Activated effector memory CD4-positive, alpha-beta T cell treated with Interleukin-2 at 50 U/mL for 16 hours (primary cell): ENCODE results near the gene TNS3.

Experiments
- DNase-seq: peaks from one replicate; pipeline ENCODE4 v3.0.0-alpha.2; 2020

TNS3 gene

DNA sequence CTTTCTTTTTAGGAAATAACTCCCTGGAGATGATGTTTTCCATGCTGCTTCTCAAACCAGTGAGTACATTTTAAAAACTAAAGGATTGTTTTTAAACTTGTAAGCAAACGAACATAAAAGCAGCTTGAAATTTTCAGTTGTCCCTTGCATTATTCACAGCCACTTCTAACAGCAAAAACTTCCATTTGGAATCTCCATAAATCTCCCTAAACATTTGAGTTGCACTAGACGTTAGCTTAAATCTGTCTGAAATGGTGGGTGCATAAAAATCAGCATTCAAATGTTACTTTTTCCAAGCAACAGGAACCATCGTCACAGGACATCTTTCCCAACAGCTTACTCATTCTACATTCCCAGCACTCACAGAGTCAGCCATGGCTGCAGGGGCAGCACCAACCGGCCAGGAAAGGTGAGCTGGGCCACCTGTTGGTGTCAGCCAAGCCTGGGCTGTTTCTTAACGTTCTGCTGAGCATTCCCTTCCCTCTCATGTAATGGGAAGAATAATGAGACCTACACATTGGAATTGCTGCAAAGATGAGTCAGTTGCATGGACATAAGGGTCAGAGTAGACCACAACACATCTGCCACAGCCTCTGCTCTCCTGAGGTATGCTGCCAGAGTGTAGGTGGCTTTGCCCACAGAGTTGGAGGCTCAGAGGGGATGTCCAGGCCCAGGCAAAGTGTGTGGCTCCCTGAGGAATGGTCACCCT is 163.2 kb downstream of the TNS3 start:
- no peak for DNase-seq

DNA sequence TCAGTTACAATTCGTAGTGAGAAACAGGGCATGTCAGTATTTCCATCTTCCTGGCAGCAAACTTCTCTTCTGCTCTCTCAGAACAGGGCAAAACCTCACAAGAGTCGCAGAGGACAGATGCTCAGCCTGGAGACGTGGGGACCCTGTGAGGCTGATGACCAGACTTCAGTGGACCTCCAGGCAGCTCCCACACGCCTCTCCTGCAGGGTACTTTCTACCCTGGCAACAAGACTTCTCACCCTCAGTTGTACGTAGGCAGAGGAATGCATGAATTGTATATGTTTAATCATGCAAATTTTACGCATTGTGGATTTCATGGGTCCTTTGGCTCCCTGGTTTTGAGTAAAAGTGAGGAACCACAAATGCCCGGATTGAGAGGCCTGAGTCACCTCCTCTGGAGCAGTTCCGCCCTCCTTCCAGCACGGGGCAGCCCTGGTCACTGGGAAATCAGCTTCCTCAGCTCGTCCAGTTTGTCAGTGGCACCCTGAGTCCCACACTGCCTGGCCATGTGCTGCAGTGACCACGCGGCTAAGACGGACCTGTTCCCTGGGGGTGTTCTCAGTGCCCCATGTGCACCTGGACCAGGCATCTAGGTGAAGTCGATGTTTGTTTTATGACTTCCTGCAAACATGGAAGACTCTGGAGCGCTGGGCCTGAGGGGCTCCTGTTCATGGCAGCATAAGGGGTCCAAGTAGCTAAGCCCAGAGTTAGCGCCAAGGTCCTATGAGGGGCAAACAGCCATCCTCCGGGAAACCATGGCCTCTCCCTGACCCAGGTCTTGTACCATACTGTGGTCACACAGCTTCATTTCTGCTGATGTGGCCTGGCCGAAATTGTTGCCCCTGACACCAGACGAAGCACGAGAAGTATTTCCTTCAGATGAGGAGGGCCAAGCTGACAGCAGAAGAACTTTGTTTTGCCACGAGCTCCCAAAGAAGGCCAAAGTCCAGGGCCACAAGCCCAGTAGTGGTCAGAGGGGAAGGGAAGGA is 165.1 kb downstream of the TNS3 start:
- DNase-seq = no peak

DNA sequence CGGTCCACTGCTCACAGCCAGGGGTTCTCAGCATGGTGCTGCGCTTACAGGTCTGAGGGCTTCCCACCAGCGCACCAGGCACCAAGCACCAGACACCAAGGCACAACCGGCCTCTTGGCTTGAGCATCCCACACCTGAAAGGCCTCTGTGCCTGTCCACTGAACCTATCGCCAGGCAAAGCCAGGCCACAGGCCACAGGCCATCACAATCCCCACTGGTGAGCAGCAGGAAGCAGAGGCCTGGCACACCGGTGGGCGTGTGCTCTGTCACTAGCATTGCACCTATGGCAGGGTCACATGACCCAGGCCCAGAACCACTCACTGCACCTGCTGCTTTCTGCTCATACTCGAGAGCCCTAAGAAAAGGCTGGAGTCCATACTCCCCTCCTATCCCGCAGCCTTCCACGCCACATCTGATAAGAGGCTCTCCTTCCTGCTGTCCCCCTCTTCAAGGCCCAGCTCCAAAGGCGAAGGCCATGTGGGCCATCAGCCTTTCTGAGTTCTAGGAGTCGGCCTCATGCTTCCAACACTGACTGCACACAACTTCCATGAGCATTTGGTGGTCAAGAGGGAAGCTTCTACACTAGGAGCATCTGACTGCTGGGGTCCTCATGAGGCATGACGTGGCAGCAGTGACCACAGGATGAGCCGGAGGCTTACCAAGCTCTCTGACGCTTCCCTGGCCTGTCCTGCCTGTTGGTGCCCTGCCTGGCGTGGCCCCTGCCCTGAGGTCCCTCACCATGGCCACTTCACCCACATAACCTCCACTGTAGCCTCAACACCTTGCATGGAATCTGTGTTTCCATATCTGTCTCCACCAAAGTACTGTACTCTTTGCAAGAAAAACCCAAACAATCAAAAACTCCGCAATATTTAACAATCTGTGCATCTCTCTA is 166.3 kb downstream of the TNS3 start:
- DNase-seq = no peak

DNA sequence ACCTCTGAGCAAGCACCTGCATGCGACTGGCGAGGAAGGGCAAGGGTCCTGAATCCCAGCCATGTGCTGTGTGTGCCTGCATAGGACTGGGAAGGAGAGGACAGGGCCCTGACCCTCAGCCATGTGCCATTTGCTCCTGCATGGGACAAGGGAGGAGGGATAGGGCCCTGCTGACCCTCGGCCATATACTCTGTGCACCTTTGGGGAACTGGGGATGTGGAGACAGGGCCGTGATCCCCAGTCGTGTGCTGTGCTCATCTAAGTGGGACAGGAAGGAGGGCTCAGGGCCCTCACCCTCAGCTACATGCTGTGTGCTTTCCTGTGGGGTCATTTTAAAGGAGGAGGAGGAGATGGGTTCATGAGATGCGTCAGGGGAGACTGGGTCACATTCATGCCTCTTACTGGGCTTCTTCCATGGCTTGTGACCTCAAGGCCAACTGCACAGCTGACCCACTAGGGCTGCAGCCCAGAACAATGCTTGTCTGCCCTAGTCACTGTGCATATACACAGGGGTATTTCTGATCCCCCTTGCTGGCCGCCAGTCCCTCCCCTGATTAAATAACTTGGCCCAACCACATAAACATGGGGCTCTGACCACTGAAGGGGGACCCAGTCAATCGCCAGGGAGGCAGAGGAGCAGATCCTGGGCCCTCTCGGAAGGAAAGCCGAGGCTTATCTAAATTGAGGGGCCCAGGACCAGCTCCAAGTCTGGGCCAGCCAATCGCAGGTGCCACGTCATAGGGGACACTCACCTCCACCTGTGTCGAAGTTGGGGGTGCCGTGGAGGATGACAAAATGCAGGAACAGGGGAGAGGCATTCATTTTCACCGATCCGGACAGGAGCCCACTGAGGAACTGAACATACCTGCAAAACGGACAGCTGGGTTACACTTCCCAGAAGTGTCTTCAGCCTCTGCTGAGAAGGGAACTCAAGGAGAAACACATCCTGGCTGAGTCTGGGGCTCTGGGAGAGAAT is 167.3 kb downstream of the TNS3 start:
- DNase-seq = no peak

DNA sequence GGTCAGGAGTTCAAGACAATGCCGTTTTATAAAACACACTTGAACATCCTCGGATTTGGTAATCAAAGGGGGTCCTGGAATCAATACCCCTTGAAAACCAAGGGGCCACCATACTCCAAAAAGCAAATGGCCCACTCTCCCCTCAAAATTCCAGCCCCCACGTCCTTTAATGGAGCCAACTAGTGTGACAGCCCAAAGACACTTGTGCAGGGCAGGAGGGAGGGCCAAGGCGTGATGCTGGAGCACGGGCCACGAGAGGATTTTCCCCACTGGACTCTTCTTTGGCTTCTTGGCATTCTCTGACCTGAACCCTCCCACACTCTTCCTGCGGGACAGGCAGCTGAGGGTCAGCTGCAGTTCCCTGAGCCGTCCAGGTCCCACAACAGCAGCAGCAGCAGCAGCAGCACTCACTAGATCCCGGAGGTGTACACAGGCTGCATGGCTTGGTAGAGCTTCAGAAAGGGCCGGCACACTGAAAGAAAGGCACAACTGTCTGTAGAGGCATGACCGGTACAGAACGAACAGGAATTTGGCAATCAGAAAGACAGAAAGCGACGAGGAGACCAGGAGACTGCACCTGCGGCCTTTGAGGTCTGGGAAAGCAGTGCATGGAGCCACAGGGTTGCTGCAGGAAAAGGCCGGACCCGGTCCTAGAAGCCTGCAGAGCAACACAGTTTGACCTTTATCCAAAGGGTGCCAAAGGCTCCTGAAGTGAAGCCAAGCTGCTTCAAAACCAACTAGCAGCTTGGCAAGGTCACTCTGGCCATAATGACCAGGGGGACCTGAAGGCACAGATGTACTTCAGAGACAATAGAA is 168.2 kb downstream of the TNS3 start:
- DNase-seq = no peak

DNA sequence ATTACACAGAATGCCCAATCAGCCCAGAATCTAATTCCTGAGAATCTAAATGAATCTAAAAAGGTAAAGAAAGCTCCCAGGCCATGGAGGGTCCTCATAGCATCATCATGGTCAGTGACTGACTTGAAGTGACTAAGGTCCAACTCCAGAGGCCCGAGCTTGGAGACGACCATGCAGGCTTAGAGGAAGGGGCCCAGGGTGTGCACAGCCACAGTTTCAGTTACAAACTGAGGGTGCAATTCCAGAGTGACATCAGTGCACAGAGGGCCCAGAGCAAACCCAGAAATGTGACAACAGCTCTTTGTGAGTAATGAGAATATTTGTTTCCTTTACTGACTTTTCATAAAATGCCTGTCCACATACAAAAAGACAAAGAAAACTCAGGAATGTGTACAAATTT is 170.0 kb downstream of the TNS3 start:
- no peak for DNase-seq

DNA sequence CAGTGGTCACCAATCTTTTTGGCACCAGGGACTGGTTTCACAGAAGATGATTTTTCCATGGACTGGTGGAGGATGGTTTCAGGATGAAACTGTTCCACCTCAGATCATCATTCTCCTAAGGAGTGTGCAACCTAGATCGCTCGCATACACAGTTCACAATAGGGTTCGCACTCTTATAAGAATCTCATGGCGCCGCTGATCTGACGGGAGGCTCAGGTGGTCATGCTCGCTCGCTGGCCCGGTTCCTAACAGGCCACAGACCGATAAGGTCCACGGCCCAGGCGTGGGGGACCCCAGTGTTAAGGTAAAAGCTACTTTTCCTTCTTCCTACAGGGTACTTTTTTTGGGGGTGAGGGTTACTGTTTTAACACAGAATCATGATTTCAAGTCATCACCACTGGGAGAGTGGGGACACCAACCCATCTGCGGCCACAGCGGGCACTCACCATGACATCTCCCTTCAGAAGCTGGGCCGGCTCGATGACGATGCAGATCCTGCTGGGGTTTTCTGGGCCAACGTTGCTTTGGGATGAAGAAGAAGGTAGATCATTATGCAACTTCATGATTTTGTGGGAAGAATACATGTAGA is 170.5 kb downstream of the TNS3 start:
- DNase-seq = no peak

DNA sequence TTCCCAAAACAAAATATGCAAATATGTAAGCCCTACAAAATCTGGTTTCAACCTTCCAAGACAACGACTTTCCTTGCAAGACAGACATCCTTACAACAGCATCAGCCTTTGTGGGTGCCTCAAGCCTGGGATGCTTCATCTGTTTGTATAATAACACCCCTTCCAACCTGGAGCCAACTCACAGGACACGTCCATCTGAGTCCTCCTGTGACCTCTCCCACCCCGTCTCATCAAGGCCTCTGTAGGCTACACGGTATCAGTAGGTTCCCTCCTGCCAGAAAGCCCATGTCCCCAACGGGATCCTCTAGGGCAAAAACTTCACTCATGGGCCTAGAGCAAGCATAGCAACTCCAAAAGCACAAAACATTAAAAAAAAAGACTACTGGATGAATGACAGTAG is 173.2 kb downstream of the TNS3 start:
- DNase-seq = no peak

DNA sequence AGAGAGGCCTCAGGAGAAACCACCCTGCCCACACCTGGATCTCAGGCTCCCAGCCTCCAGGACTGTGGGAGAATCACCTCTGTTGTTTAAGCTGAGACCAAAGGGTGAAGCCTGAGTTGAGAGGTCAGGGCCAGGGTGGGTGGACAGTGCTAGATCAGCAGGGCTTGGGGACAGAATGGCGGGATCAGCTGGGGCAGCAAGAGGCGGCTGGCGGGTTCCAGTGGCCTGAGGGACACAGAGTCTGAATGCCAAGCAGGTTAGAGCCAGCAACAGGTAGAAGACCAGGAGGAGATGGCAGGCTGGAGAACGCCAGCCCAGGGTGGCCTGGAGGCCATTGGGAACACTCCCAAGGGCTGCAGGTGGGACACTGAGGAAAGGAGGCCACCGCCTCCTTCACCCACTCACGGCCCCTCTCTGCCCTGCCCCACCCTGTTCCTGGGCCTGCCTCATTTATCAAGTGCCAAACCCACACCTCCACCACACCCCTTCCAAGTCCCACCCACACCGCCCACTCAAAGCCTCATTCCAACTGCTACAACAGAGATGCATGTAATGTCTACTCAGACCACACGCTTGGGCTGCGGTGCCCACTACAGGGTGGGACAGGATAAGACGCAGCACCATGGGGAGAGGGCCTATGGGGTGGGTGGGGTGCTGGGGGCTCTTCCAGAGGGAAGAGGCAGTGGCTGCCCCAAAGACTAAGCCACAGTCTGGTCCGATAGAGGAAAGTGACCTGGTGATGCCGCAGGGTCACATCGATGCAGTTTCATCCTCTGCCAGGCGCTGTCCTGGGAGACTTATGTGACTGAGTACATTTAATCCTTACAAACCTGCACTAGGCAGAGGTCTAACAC is 173.9 kb downstream of the TNS3 start:
- no peak for DNase-seq

DNA sequence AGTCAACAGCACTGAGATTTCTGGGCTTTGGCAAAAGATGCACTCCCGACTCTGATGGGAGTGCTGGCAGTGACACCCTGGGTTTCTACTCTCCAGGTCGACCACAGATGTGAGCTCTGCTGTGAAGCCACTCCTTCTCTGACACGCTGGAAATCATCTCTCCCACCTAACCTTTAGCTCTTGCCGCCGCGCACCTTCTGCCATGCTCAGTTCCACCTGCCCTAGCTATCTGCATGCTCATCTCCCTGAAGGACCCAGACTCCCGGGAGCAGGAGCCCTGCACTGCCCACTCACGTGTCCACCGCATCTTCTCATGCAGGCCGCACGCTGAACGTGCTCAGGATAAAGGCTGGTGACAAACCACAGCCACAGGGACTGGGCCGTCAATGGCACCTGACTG is 174.8 kb downstream of the TNS3 start:
- DNase-seq = no peak

DNA sequence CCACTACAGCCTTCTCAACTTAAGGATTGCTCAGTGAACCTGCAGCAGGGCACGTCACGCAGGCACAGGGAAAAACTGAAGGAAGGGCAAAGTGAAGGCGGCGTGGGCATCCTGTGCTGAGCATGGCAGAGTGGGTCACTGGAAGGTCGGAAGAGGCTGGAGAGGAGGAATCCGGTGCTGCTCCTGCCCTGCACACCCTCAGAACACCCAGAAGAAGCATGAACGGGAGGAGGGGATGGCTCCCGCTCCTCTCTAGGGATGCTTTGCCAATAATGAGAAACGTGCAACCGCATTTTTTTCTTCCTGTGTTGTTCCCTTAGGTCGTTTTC is 175.1 kb downstream of the TNS3 start:
- no peak for DNase-seq

DNA sequence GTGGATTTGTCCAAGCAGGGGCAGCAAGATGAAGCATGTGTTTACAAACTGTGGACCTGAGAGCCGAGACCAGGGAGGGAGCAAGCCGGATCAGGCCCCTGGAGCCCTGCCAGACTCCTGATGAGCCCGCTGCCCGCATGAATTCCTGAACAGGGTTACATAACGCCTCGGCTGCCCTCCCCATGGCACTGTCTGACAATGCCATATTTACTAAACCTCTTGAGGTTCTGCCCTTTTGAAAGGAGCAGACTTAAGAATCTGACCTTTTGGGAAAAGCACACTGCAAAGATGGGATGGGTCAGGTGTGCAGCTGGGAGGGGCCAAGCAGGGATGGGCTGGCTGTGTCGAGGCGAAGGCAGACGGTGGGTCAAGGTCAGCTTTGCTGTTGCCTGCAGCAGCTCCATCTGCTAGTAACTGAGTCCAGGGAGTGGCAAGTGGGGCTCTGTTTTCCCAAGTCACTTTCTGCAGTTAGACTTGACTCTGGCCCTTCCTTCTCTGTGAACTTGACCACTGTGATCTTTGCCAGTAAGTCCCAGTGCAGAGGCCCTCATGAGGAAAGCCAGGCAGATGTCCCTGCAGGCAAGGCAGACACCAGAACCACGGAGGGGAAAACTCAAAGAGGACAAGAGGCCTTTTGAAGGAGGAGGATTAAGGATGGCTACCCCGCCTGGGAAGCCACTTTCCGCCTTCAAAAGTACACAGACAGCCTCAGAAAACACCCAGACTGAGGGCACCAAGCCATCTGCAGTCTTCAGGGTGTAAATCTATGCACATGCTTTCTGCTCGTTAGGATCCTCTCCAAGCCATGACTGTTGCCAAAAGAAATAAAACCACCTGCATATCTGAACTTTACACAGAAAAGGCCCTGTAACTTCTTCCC is 175.8 kb downstream of the TNS3 start:
- no peak for DNase-seq

DNA sequence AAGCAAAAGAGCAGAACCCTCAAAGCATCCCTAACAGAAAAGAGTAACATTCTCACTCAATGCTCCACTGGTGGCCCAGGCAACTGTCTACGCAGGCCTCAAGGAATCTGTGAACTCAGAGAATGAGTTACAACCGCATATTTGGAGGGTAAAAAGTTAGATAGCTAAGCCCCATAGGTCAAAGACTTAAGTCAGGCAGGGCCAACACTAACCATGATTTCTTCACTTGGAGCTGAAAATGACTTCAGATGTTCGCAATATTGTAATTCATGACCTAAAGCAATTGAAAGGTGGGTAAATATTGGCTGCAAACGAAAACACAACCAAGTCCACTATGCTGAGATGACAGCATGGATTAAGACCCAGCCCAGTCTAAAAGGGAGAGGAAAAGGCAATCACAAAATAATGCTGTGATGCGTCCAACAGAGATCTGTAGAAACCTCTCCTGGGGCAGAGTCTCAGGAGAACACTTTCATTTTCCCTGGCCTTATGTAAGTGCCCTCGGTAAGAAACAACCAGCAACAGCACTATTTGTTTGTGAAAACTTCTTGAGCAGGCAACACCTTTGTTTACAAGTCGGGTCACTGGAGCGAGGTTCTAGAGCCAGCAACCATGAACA is 176.5 kb downstream of the TNS3 start:
- DNase-seq = no peak

DNA sequence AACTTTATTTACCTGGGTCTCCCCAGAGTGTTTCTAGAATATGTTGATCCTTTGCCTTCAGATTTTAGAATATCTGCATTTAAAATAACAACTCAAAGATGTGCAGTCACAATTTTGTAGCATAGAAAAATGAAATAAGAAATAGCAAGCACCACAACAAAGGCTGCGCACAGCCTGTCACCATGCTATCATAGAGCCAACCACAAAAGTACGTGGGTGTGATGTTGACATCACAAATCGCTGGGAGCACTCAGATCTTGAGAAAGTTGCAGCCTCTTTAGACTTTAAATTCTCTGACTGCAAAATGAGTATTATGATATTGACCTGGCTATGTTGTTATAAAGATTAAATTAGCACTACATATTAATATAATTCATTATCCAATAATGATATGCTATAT is 177.9 kb downstream of the TNS3 start:
- no peak for DNase-seq

DNA sequence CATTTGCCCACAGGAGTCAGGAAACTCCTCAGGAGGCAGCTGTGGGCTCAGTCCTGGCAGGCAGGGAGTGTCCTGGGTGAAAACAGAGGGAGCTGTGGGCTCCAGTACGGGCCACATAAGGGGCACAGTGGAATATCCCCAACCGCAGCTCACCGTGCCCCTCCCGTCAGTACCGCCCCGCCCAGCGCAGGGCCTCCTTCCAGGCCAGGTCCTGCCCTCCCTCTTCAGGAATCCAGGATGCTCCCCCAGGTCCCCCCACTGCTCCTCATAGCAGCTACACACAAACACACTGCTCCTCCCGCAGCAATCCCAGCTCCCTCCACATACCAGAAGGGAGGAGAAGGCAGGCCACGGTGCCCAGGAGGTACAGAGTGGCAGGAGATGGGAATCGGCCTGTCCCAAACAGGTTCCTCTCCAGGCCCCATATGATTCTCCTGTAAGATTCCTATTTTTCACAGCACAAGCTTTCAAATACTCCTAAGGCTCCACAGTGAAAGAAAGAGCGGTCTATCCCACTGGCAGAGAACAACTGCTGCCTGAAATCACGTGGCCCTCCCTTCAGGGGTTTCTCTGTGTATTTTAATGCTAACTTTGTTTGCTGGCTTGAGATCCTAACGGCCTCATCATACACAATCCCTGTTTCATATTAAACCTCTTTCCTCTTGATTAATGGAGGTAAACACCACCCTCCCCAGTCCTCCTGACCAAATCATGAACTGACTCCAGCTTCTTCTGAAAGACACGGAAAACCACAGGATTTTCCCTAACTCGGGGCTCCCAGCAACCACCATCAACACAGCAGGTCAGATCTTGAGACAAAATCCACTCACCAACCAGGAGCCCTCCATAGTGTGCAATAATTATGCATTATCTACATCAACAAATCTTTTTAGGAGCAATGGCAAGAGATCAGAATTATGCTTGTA is 178.7 kb downstream of the TNS3 start:
- no peak for DNase-seq

DNA sequence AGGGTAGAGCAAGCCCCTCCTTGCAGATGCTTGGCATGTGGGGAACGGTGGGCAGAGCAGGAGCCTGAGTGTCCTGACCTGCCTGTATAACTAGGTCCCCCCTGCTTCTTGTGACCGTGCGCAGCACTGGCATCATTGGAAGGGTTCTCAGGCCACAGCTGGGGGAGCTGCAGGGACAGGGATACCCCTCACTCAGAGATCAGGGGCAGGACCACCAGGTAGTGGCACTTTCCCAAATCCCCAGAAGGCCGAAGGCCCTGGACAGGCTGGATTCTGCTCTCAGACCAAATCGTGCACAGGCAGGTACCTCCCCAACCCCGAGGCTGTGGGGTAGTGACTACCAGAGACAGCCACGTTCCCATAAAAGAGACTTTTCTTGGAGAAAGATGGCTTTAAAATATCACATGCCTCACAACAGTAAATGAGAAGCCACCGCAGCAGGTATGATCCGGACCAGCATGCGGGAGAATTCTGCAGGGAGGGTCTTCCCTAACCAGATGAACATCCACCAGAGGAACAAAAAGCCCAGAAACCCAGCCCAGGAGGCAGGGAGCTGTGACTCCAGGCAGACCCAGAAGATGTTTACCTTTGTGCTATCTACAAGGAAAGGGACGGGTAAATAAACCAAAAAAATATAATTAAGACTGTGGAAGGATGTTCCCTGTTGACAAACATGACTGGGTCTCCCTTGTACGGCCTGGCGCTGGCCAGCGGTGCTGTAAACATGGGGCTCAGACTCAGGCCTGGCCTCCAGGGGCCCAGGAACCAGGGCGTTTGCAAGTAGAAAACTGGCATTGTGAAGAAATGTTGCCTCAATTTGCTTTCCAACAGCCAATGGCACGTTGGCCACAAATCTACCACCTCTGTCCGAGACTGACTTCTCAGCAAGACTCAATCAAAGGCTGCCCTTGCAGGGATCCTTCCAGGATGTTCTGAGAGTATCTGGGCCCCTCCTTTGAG is 180.0 kb downstream of the TNS3 start:
- DNase-seq = no peak
